CD14-positive monocyte (primary cell): ENCODE data around the gene ILF2. TPM values are rescaled to one million over a fixed set of nuclear protein-coding genes. Genes with fewer than 3 reads are reported as not detected.
A peak's percentile ranks its signal among the peaks of the same experiment; 100 is the strongest.

Experiments used
- DNase-seq, 3 donors: peaks; one replicate each; pipeline ENCODE4 v3.0.0-alpha.2; 2011 to 2022
- H2AFZ ChIP-seq: 2 replicates; pipeline ENCODE4 v1.6.0; 2012; ENCODE audit warnings: mild to moderate bottlenecking, low read depth, low read length, inconsistent platforms; ENCODE audit not compliant: insufficient read depth, poor library complexity, severe bottlenecking
- H3K27ac ChIP-seq, 2 donors: 1 replicate in 1 of 2; 2 replicates in 1 of 2; pipeline ENCODE4 v1.5.1; 2012 to 2013; ENCODE audit warnings: low read length in 2 of 2, control low read depth in 1 of 2, inconsistent platforms in 1 of 2, low read depth in 1 of 2, mild to moderate bottlenecking in 1 of 2
- H3K27me3 ChIP-seq, 2 donors: one replicate each; pipeline versions ENCODE4 v1.6.0 to v1.6.1; 2011 to 2013; ENCODE audit warnings: low read length in 2 of 2; ENCODE audit not compliant: control insufficient read depth in 2 of 2, insufficient read depth in 2 of 2
- H3K36me3 ChIP-seq, 2 donors: replicated peaks in 1 of 2; 1 replicate in 1 of 2; 2 replicates in 1 of 2; pipeline versions ENCODE4 v1.5.1 to v1.6.1; 2012 to 2013; ENCODE audit warnings: low read length in 2 of 2, control low read depth in 1 of 2, inconsistent platforms in 1 of 2, mild to moderate bottlenecking in 1 of 2; ENCODE audit not compliant: insufficient read depth in 2 of 2, control insufficient read depth in 1 of 2
- H3K4me1 ChIP-seq, 2 donors: 1 replicate in 1 of 2; 2 replicates in 1 of 2; pipeline versions ENCODE4 v1.5.1 to v1.6.1; 2012 to 2013; ENCODE audit warnings: low read length in 2 of 2, control low read depth in 1 of 2, inconsistent platforms in 1 of 2, mild to moderate bottlenecking in 1 of 2, moderate library complexity in 1 of 2; ENCODE audit not compliant: insufficient read depth in 2 of 2, control insufficient read depth in 1 of 2
- H3K4me2 ChIP-seq: replicated peaks from 2 replicates; pipeline ENCODE3; 2012; ENCODE audit warnings: low read length, moderate library complexity, mild to moderate bottlenecking; ENCODE audit not compliant: poor library complexity, severe bottlenecking; ENCODE audit errors: extremely low read depth
- H3K4me3 ChIP-seq, 3 experiments: fragments of 200-600 bp in 1 of 3; sonication (generic) in 1 of 3; replicated peaks in 1 of 3; 1 replicate in 2 of 3; 2 replicates in 1 of 3; pipeline ENCODE4 v1.5.1; 2011 to 2013; ENCODE audit warnings: low read length in 3 of 3, mild to moderate bottlenecking in 3 of 3, control low read depth in 2 of 3, low read depth in 2 of 3, inconsistent platforms in 1 of 3, moderate library complexity in 1 of 3
- H3K79me2 ChIP-seq: 2 replicates; pipeline ENCODE4 v1.6.0; 2012; ENCODE audit warnings: mild to moderate bottlenecking, control low read depth, inconsistent platforms, low read length, moderate library complexity; ENCODE audit not compliant: insufficient read depth
- H3K9ac ChIP-seq: 2 replicates; pipeline ENCODE4 v1.6.0; 2017; ENCODE audit warnings: low read length, mild to moderate bottlenecking; ENCODE audit not compliant: insufficient read depth, poor library complexity, severe bottlenecking
- H3K9me3 ChIP-seq, 2 donors: replicated peaks in 1 of 2; 1 replicate in 1 of 2; 2 replicates in 1 of 2; pipeline versions ENCODE4 v1.5.1 to v1.6.1; 2012 to 2013; ENCODE audit warnings: low read length in 2 of 2, control low read depth in 1 of 2; ENCODE audit not compliant: control insufficient read depth in 1 of 2, insufficient read depth in 1 of 2
- H4K20me1 ChIP-seq: 2 replicates; pipeline ENCODE4 v1.6.0; 2012; ENCODE audit warnings: mild to moderate bottlenecking, low read length, control low read depth, moderate library complexity; ENCODE audit not compliant: insufficient read depth
- H3K27ac Mint-ChIP-seq, 7 donors: one replicate each; pipeline ENCODE4 v1.8.0; 2020; ENCODE audit warnings: mild to moderate bottlenecking in 7 of 7, mixed read lengths in 7 of 7, moderate library complexity in 6 of 7, inconsistent platforms in 2 of 7
- H3K27me3 Mint-ChIP-seq, 3 donors: one replicate each; pipeline ENCODE4 v1.8.0; 2021 to 2022; ENCODE audit warnings: low read depth in 3 of 3, mild to moderate bottlenecking in 3 of 3, mixed read lengths in 3 of 3, moderate library complexity in 3 of 3, inconsistent platforms in 1 of 3
- H3K36me3 Mint-ChIP-seq, 2 donors: one replicate each; pipeline ENCODE4 v1.8.0; 2020; ENCODE audit warnings: mixed read lengths in 2 of 2, inconsistent platforms in 1 of 2, mild to moderate bottlenecking in 1 of 2
- H3K4me1 Mint-ChIP-seq: one replicate; pipeline ENCODE4 v1.8.0; 2020; ENCODE audit warnings: mild to moderate bottlenecking, mixed read lengths
- H3K4me3 Mint-ChIP-seq, 2 donors: one replicate each; pipeline ENCODE4 v1.8.0; 2020; ENCODE audit warnings: mild to moderate bottlenecking in 2 of 2, mixed read lengths in 2 of 2, moderate library complexity in 1 of 2
- H3K9me3 Mint-ChIP-seq, 7 donors: one replicate each; pipeline ENCODE4 v1.8.0; 2020 to 2022; ENCODE audit warnings: mixed read lengths in 7 of 7, mild to moderate bottlenecking in 6 of 7, moderate library complexity in 6 of 7, inconsistent platforms in 2 of 7
- WGBS: methylation state at CpG from one replicate; pipeline ENCODE4 v1.1.5; 2013; ENCODE audit warnings: missing lambda C conversion rate; ENCODE audit not compliant: insufficient coverage; 5-methylcytosine and 5-hydroxymethylcytosine counted together
- intact Hi-C, 2 donors: fragments of 100-400 bp; cut with micrococcal nuclease; formaldehyde crosslinking; loops; one replicate each; pipeline versions ENCODE4 v1.15.0 to v1.15.1; 2023
- polyA plus RNA-seq, 3 donors: library from polyadenylated mRNA; depleted of rRNA in 1 of 3; unstranded in 2 of 3; stranded (reverse) in 1 of 3; fragments of 300-500 nt in 2 of 3; fragments of >200 nt in 1 of 3; fragmentation: Illumina TruSeq in 2 of 3; gene quantifications; 1 replicate in 2 of 3; 2 replicates in 1 of 3; pipeline ENCODE4 v1.2.3, GENCODE V29; 2012 to 2021
- TF ChIP-seq, protein P1 (sequence below): fragments of 200-600 bp; IDR thresholded peaks from one replicate; pipeline ENCODE4 v1.8.0; 2022; ENCODE audit warnings: antibody characterized with exemption, mild to moderate bottlenecking

Gene ILF2
- polyA plus RNA-seq, 3 donors: 103 to 118 (median 115) TPM

DNA sequence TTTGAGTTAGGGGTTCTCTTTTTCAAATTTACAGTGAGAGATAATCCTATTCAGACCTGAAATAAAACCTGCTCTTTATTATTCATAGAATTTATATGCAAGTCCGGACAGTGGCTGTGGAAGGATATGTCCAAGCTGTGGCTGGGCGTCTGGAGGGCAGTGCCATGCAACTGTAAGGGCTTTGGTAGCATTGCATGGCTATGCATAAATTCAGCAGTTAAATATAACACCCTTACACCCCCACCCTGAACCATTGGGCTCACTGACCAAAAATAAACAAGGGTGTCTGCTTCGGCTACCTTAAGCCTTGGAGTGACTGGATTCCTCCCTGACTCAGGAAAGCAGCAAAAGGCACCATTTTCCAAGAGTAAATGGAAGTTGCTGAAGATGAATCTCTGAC, 31.5 kb downstream of the ILF2 start:
- Histone ChIP-seq H3K36me3 (peaks cover 83 to 86% of the 10 kb centered on the region in 2 donors), H3K9ac (no peak overlapping the region), H3K4me2 (no peak overlapping the region), H3K27ac (no peak overlapping the region), H3K79me2 (peaks cover 99% of the 10 kb centered on the region), H4K20me1 (peaks cover 92% of the 10 kb centered on the region), H2AFZ (no peak overlapping the region), H3K27me3 (no peaks in the 10 kb centered on the region), H3K4me1 (peaks cover 8 to 14% of the 10 kb centered on the region in 2 donors), H3K9me3 (no peaks in the 10 kb centered on the region), H3K4me3 (no peak overlapping the region)
- Mint-ChIP-seq H3K36me3 (peaks cover 74 to 87% of the 10 kb centered on the region in 2 donors), H3K27ac (no peak overlapping the region), H3K9me3 (no peaks in the 10 kb centered on the region), H3K27me3 (peaks cover 0 to 2% (median 0%) of the 10 kb centered on the region in 3 donors), H3K4me3 (no peak overlapping the region), H3K4me1 (peaks cover 16% of the 10 kb centered on the region)
- DNase-seq: no peak
- TF ChIP-seq, protein P1, sequence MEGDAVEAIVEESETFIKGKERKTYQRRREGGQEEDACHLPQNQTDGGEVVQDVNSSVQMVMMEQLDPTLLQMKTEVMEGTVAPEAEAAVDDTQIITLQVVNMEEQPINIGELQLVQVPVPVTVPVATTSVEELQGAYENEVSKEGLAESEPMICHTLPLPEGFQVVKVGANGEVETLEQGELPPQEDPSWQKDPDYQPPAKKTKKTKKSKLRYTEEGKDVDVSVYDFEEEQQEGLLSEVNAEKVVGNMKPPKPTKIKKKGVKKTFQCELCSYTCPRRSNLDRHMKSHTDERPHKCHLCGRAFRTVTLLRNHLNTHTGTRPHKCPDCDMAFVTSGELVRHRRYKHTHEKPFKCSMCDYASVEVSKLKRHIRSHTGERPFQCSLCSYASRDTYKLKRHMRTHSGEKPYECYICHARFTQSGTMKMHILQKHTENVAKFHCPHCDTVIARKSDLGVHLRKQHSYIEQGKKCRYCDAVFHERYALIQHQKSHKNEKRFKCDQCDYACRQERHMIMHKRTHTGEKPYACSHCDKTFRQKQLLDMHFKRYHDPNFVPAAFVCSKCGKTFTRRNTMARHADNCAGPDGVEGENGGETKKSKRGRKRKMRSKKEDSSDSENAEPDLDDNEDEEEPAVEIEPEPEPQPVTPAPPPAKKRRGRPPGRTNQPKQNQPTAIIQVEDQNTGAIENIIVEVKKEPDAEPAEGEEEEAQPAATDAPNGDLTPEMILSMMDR: no peak
- WGBS: no CpG with 5 or more reads among the region's 3 CpGs
- intact Hi-C loops: no loop called here

DNA sequence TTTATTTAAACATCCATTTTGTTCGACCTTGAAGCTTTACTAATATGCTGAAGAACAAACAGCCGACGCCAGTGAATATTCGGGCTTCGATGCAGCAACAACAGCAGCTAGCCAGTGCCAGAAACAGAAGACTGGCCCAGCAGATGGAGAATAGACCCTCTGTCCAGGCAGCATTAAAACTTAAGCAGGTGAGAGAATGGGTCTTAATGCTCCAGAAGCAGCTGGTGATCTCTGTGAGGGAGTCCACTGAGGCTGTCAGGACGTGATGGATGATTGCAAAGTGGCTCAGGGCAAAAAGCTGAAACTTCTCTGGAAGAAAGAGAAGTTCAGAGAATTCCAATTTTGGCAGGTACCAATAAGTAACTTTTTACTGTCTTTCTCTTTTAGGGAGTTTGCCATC, 32.5 kb downstream of the ILF2 start:
- Mint-ChIP-seq H3K4me1 (peaks cover 15% of the 10 kb centered on the region), H3K4me3 (no peak overlapping the region), H3K36me3 (peaks cover 64 to 77% of the 10 kb centered on the region in 2 donors), H3K27ac (peak overlapping the region in 2 of 7 donors; percentile 32 to 45), H3K9me3 (no peaks in the 10 kb centered on the region), H3K27me3 (peaks cover 0 to 2% (median 0%) of the 10 kb centered on the region in 3 donors)
- no peak overlapping the region for H2AFZ ChIP-seq
- WGBS: 96% methylated on average over 6 of the region's 6 CpGs
- intact Hi-C loops: no loop called here
- no peak overlapping the region for H3K9ac ChIP-seq
- H3K79me2 ChIP-seq: peaks cover 91% of the 10 kb centered on the region
- peaks cover 73 to 75% of the 10 kb centered on the region in 2 donors for H3K36me3 ChIP-seq
- peaks cover 85% of the 10 kb centered on the region for H4K20me1 ChIP-seq
- no peaks in the 10 kb centered on the region for H3K27me3 ChIP-seq
- TF ChIP-seq, protein P1: no peak
- DNase-seq: no peak
- no peak overlapping the region for H3K4me3 ChIP-seq
- peaks cover 12 to 19% of the 10 kb centered on the region in 2 donors for H3K4me1 ChIP-seq
- H3K4me2 ChIP-seq: no peak overlapping the region
- H3K27ac ChIP-seq: no peak overlapping the region
- no peaks in the 10 kb centered on the region for H3K9me3 ChIP-seq
